Sigmoid colon (tissue), 7 donors: ENCODE measurements around the gene POU2AF1. TPM values are rescaled to one million over a fixed set of nuclear protein-coding genes. Genes with fewer than 3 reads are reported as not detected.
A peak's percentile ranks its signal among the peaks of the same experiment; 100 is the strongest.

Source experiments
- DNase-seq: peaks from one replicate; pipeline ENCODE4 v3.0.0-alpha.2; 2019
- H3K27ac ChIP-seq, 4 donors: fragments of 200-600 bp; sonication (generic); one replicate each; pipeline ENCODE4 v1.5.1; 2016 to 2019; ENCODE audit warnings: mild to moderate bottlenecking in 1 of 4
- H3K27me3 ChIP-seq, 3 donors: fragments of 200-600 bp; sonication (generic); one replicate each; pipeline ENCODE4 v1.5.1; 2019; ENCODE audit warnings: mild to moderate bottlenecking in 1 of 3
- H3K36me3 ChIP-seq, 4 donors: fragments of 200-600 bp; sonication (generic); one replicate each; pipeline ENCODE4 v1.5.1; 2016 to 2019
- H3K4me1 ChIP-seq, 4 donors: fragments of 200-600 bp; sonication (generic); one replicate each; pipeline ENCODE4 v1.5.1; 2017 to 2019
- H3K4me3 ChIP-seq, 4 donors: fragments of 200-600 bp; sonication (generic); one replicate each; pipeline ENCODE4 v1.5.1; 2017 to 2019; ENCODE audit warnings: mild to moderate bottlenecking in 2 of 4, moderate library complexity in 1 of 4
- H3K9me3 ChIP-seq, 4 donors: fragments of 200-600 bp in 3 of 4; sonication (generic) in 3 of 4; one replicate each; pipeline versions ENCODE4 v1.5.1 to v1.6.1; 2013 to 2019
- CTCF ChIP-seq, 4 experiments: fragments of 450-650 bp in 3 of 4; fragments of 200-600 bp in 1 of 4; IDR thresholded peaks; one replicate each; pipeline ENCODE4 v1.5.1; 2016 to 2019; ENCODE audit warnings: antibody characterized with exemption in 4 of 4, mild to moderate bottlenecking in 3 of 4, moderate library complexity in 2 of 4
- EP300 ChIP-seq, 4 donors: sonication (generic); formaldehyde crosslinking; IDR thresholded peaks; one replicate each; pipeline ENCODE4 v1.6.1; 2017; ENCODE audit warnings: antibody characterized with exemption in 4 of 4
- POLR2A ChIP-seq, 2 donors: fragments of 450-650 bp; IDR thresholded peaks; one replicate each; pipeline ENCODE4 v1.6.1; 2016; ENCODE audit warnings: antibody characterized with exemption in 2 of 2, mild to moderate bottlenecking in 2 of 2, moderate library complexity in 2 of 2
- POLR2AphosphoS5 ChIP-seq, 4 donors: sonication (generic); formaldehyde crosslinking; IDR thresholded peaks; one replicate each; pipeline ENCODE4 v1.6.1; 2017; ENCODE audit warnings: antibody characterized with exemption in 4 of 4
- WGBS, 2 donors: extraction: QIAGEN DNeasy Blood & Tissue Kit; methylation state at CpG; one replicate each; pipeline ENCODE4 v1.1.7; 2013; 5-methylcytosine and 5-hydroxymethylcytosine counted together
- intact Hi-C: fragments of 100-400 bp; cut with DNase I; formaldehyde crosslinking; loops from one replicate; pipeline ENCODE4 v1.15.1; 2023
- polyA plus RNA-seq, 3 donors: library from polyadenylated mRNA; stranded (reverse); fragments of 200-250 nt; gene quantifications; one replicate each; pipeline ENCODE4 v1.2.3, GENCODE V29; 2013
- total RNA-seq, 4 donors: library from RNA; depleted of rRNA; stranded (reverse); fragments of >200 nt; gene quantifications; one replicate each; pipeline ENCODE4 v1.1.0, GENCODE V29; 2016
- donor health status: healthy with polysubstance abuse.
- donor health status: Bipolar disorder and iron deficiency.
- donor health status: healthy.

POU2AF1 gene
- total and polyA plus RNA-seq, 7 donors: 0.16 to 27.0 (median 1.1) TPM; not detected in 3

GRCh38 chr11:111423250-111423615, 44.2 kb upstream of the POU2AF1 start:
- no peak for TF ChIP-seq POLR2A (IDR thresholded peaks at IDR 0.05)
- no peak for TF ChIP-seq CTCF (IDR thresholded peaks at IDR 0.05)
- TF ChIP-seq EP300 (IDR thresholded peaks at IDR 0.05): no peak
- TF ChIP-seq POLR2AphosphoS5 (IDR thresholded peaks at IDR 0.05): no peak
- Histone ChIP-seq H3K4me3 (no peak overlapping the region), H3K9me3 (no peaks in the 10 kb centered on the region), H3K27me3 (no peaks in the 10 kb centered on the region), H3K4me1 (peaks cover 0 to 39% (median 32%) of the 10 kb centered on the region in 4 donors), H3K27ac (peak overlapping the region in 1 of 4 donors; percentile 15), H3K36me3 (no peaks in the 10 kb centered on the region)
- DNase-seq: no peak
- WGBS, 2 donors: 39 to 72% methylated on average over 1 of the region's 1 CpG
- intact Hi-C loops: loop anchor here (2.0 kb wide), 1 partner anchor 140 kb away; no protein-coding TSS in a partner anchor

- no peak overlapping the region for H3K4me3 ChIP-seq
- H3K9me3 ChIP-seq: no peaks in the 10 kb centered on the region
- H3K36me3 ChIP-seq: no peaks in the 10 kb centered on the region
- DNase-seq: peak; percentile 76
- no peak overlapping the region for H3K27ac ChIP-seq
- 37 to 51% methylated on average over 12 of the region's 12 CpGs for WGBS, 2 donors
- peaks cover 0 to 44% (median 37%) of the 10 kb centered on the region in 4 donors for H3K4me1 ChIP-seq
- TF ChIP-seq EP300 (IDR thresholded peaks at IDR 0.05) (no peak), CTCF (IDR thresholded peaks at IDR 0.05) (peak; percentile 33 to 68 (median 66)), POLR2AphosphoS5 (IDR thresholded peaks at IDR 0.05) (no peak), POLR2A (IDR thresholded peaks at IDR 0.05) (no peak)
- intact Hi-C loops: loop anchor here (2.0 kb wide), 1 partner anchor 140 kb away; no protein-coding TSS in a partner anchor
- no peaks in the 10 kb centered on the region for H3K27me3 ChIP-seq
These were observed 43.6 kb upstream of the POU2AF1 start for GRCh38 chr11:111422494-111423249.

GRCh38 chr11:111421251-111421650, 42.2 kb upstream of the POU2AF1 start:
- H3K36me3 ChIP-seq: no peaks in the 10 kb centered on the region
- intact Hi-C loops: no loop called here

GRCh38 chr11:111419641-111420327, 40.7 kb upstream of the POU2AF1 start:
- no peaks in the 10 kb centered on the region for H3K36me3 ChIP-seq
- intact Hi-C loops: loop anchor here (2.0 to 5.0 kb wide), 3 partner anchors 72 to 121 kb away; partner anchors contain the start of gene POU2AF3
- 71 to 73% methylated on average over 5 of the region's 5 CpGs for WGBS, 2 donors
- TF ChIP-seq POLR2AphosphoS5 (IDR thresholded peaks at IDR 0.05) (peak in 1 of 4 donors; percentile 23), POLR2A (IDR thresholded peaks at IDR 0.05) (no peak)
- no peaks in the 10 kb centered on the region for H3K27me3 ChIP-seq
- peak; percentile 79 for DNase-seq
- no peak overlapping the region for H3K4me3 ChIP-seq
- H3K4me1 ChIP-seq: peaks cover 0 to 40% (median 35%) of the 10 kb centered on the region in 4 donors
- peak overlapping the region in 3 of 4 donors; percentile 80 to 82 (median 81) for H3K27ac ChIP-seq
- no peaks in the 10 kb centered on the region for H3K9me3 ChIP-seq

More at GRCh38 chr11:111421251-111421650, 42.2 kb upstream of the POU2AF1 start:
- Histone ChIP-seq H3K27ac (no peak overlapping the region), H3K4me3 (no peak overlapping the region), H3K9me3 (no peaks in the 10 kb centered on the region), H3K27me3 (no peaks in the 10 kb centered on the region), H3K4me1 (peaks cover 0 to 45% (median 39%) of the 10 kb centered on the region in 4 donors)
- no peak for DNase-seq
- TF ChIP-seq EP300 (IDR thresholded peaks at IDR 0.05) (no peak), CTCF (IDR thresholded peaks at IDR 0.05) (no peak)
- WGBS, 2 donors: 82 to 91% methylated on average over 5 of the region's 5 CpGs

GRCh38 chr11:111419181-111419580, 40.1 kb upstream of the POU2AF1 start:
- peak overlapping the region in 3 of 4 donors; percentile 80 to 82 (median 81) for H3K27ac ChIP-seq
- H3K9me3 ChIP-seq: no peaks in the 10 kb centered on the region
- intact Hi-C loops: loop anchor here (2.0 to 5.0 kb wide), 3 partner anchors 72 to 120 kb away; partner anchors contain the start of gene POU2AF3

More at GRCh38 chr11:111419181-111419580, 40.1 kb upstream of the POU2AF1 start:
- DNase-seq: no peak
- no peaks in the 10 kb centered on the region for H3K36me3 ChIP-seq
- peaks cover 0 to 36% (median 35%) of the 10 kb centered on the region in 4 donors for H3K4me1 ChIP-seq
- 71 to 88% methylated on average over 4 of the region's 4 CpGs for WGBS, 2 donors
- TF ChIP-seq CTCF (IDR thresholded peaks at IDR 0.05) (no peak), POLR2AphosphoS5 (IDR thresholded peaks at IDR 0.05) (no peak), POLR2A (IDR thresholded peaks at IDR 0.05) (no peak), EP300 (IDR thresholded peaks at IDR 0.05) (no peak)
- no peaks in the 10 kb centered on the region for H3K27me3 ChIP-seq
- no peak overlapping the region for H3K4me3 ChIP-seq
